Loucy (cell line): ENCODE data around the gene FEM1A.

ENCODE experiments used
- EZH2phosphoT487 ChIP-seq: fragments of 200-600 bp; IDR thresholded peaks from 2 replicates; pipeline ENCODE4 v1.6.1; 2018; ENCODE audit warnings: antibody characterized with exemption, mild to moderate bottlenecking, moderate library complexity, borderline replicate concordance
- TF ChIP-seq, protein P1 (sequence below): fragments of 200-600 bp; sonication (generic); conservative IDR thresholded peaks from 2 replicates; pipeline ENCODE4 v1.5.1; 2014; ENCODE audit warnings: mild to moderate bottlenecking, antibody characterized with exemption, low read length

DNA sequence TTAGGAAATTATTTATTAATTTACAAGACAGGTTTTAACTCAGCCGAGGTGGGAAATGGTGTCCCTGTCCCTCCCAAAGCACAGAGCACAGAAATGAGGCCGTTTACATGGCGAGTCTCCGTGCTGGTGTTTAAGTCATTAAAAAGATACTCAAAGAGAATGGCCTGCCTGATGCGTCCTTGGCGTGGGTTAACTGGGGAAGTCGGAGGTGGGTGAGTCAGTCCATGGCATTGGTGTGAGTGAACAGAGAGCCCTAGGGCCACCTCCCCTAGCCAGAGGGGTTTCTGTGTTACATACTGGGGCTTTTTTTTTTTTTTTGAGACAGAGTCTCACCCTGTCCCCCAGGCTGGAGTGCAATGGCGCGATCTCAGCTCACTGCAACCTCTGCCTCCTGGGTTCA lies 3.9 kb downstream of the FEM1A start:
- TF ChIP-seq, protein P1, sequence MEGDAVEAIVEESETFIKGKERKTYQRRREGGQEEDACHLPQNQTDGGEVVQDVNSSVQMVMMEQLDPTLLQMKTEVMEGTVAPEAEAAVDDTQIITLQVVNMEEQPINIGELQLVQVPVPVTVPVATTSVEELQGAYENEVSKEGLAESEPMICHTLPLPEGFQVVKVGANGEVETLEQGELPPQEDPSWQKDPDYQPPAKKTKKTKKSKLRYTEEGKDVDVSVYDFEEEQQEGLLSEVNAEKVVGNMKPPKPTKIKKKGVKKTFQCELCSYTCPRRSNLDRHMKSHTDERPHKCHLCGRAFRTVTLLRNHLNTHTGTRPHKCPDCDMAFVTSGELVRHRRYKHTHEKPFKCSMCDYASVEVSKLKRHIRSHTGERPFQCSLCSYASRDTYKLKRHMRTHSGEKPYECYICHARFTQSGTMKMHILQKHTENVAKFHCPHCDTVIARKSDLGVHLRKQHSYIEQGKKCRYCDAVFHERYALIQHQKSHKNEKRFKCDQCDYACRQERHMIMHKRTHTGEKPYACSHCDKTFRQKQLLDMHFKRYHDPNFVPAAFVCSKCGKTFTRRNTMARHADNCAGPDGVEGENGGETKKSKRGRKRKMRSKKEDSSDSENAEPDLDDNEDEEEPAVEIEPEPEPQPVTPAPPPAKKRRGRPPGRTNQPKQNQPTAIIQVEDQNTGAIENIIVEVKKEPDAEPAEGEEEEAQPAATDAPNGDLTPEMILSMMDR = no peak
- TF ChIP-seq EZH2phosphoT487 = no peak
